Activated CD8-positive, alpha-beta T cell treated with anti-CD3 and anti-CD28 coated beads for 36 hours (primary cell): Measurements from ENCODE around the gene ADSS1. TPM values are rescaled to one million over a fixed set of nuclear protein-coding genes. Genes with fewer than 3 reads are reported as not detected.

ENCODE experiments used
- ATAC-seq: fragments of 200-7000 bp; cut with Tn5 transposase; one replicate; pipeline ENCODE4 v1.10.0; 2021; ENCODE audit warnings: mild to moderate bottlenecking, moderate library complexity
- CTCF ChIA-PET: fragments of 350-600 bp; sonication (Branson Sonifier 250); formaldehyde crosslinking; loops from one replicate; lab custom pipeline; 2021; ENCODE audit warnings: antibody characterized with exemption; lab: Charles Lee
- POLR2A ChIA-PET: fragments of 350-600 bp; sonication (Branson Sonifier 250); formaldehyde crosslinking; loops from one replicate; lab custom pipeline; 2021; ENCODE audit warnings: antibody characterized with exemption; lab: Charles Lee
- DNase-seq: peaks from one replicate; pipeline ENCODE4 v3.0.0-alpha.2; 2020
- H3K27ac Mint-ChIP-seq: one replicate; pipeline ENCODE4 v1.8.0; 2021; ENCODE audit warnings: mild to moderate bottlenecking, mixed read lengths
- H3K27me3 Mint-ChIP-seq: one replicate; pipeline ENCODE4 v1.8.0; 2021; ENCODE audit warnings: mixed read lengths
- H3K36me3 Mint-ChIP-seq: one replicate; pipeline ENCODE4 v1.8.0; 2021; ENCODE audit warnings: low read depth, mixed read lengths
- H3K4me1 Mint-ChIP-seq: one replicate; pipeline ENCODE4 v1.8.0; 2021; ENCODE audit warnings: low read depth, mixed read lengths
- H3K4me3 Mint-ChIP-seq: one replicate; pipeline ENCODE4 v1.8.0; 2021; ENCODE audit warnings: mild to moderate bottlenecking, moderate library complexity, mixed read lengths
- H3K9me3 Mint-ChIP-seq: one replicate; pipeline ENCODE4 v1.8.0; 2021; ENCODE audit warnings: mixed read lengths
- CTCF ChIP-seq: fragments of 200-600 bp; IDR thresholded peaks from one replicate; pipeline ENCODE4 v1.8.0; 2022; ENCODE audit warnings: antibody characterized with exemption, mild to moderate bottlenecking
- intact Hi-C: fragments of 100-400 bp; cut with micrococcal nuclease; formaldehyde crosslinking; loops from one replicate; pipeline ENCODE4 v1.10.0; 2022
- total RNA-seq, 2 experiments: library from RNA; stranded (reverse); gene quantifications; one replicate each; pipeline ENCODE4 v1.2.3, GENCODE V29; 2021

Gene ADSS1
- total RNA-seq, 2 experiments from 2014 or later: 2.7 to 3.0 TPM

- no peaks in the 10 kb centered on the region for H3K9me3 Mint-ChIP-seq
- ChIA-PET POLR2A (no interaction called here), CTCF (no interaction called here)
- H3K27ac Mint-ChIP-seq: no peak overlapping the region
- no peak for TF ChIP-seq CTCF
- no peak overlapping the region for H3K4me3 Mint-ChIP-seq
- no peaks in the 10 kb centered on the region for H3K36me3 Mint-ChIP-seq
- ATAC-seq (no peak), DNase-seq (no peak)
- intact Hi-C loops: no loop called here
- H3K27me3 Mint-ChIP-seq: no peaks in the 10 kb centered on the region
- no peaks in the 10 kb centered on the region for H3K4me1 Mint-ChIP-seq
Observed at GRCh38 chr14:104719343-104719742, 4.7 kb upstream of the ADSS1 start.

- POLR2A ChIA-PET: interaction anchor here (0.7 kb wide), 1 partner anchor 14 kb away, joined by 3 read pairs; no protein-coding TSS in a partner anchor
- Mint-ChIP-seq H3K36me3 (no peaks in the 10 kb centered on the region), H3K4me1 (no peaks in the 10 kb centered on the region)
Observed at GRCh38 chr14:104721505-104722431, 2.3 kb upstream of the ADSS1 start.

GRCh38 chr14:104722938-104723650 is 935 bp upstream of the ADSS1 start:
- ATAC-seq: no peak
- CTCF ChIA-PET: interaction anchor here (0.6 to 4.7 kb wide), 8 partner anchors 14 to 78 kb away, joined by 3 to 20 read pairs (median 4); partner anchors contain the start of gene SIVA1
- Mint-ChIP-seq H3K9me3 (no peaks in the 10 kb centered on the region), H3K4me1 (no peaks in the 10 kb centered on the region), H3K36me3 (no peaks in the 10 kb centered on the region), H3K4me3 (no peak overlapping the region), H3K27ac (no peak overlapping the region), H3K27me3 (no peaks in the 10 kb centered on the region)
- intact Hi-C loops: no loop called here
- DNase-seq: no peak
- TF ChIP-seq CTCF: no peak
- POLR2A ChIA-PET: no interaction called here

More at GRCh38 chr14:104721505-104722431, 2.3 kb upstream of the ADSS1 start:
- intact Hi-C loops: no loop called here
- no peaks in the 10 kb centered on the region for H3K9me3 Mint-ChIP-seq
- no peak for ATAC-seq
- CTCF ChIA-PET: interaction anchor here (1.0 to 4.7 kb wide), 2 partner anchors 19 to 32 kb away, joined by 3 to 20 read pairs; partner anchors contain the start of gene SIVA1
- no peak for DNase-seq
- no peaks in the 10 kb centered on the region for H3K27me3 Mint-ChIP-seq
- no peak for TF ChIP-seq CTCF
- no peak overlapping the region for H3K4me3 Mint-ChIP-seq
- no peak overlapping the region for H3K27ac Mint-ChIP-seq

- Mint-ChIP-seq H3K9me3 (no peaks in the 10 kb centered on the region), H3K4me1 (no peaks in the 10 kb centered on the region), H3K27ac (no peak overlapping the region), H3K36me3 (no peaks in the 10 kb centered on the region), H3K4me3 (peak overlapping the region; percentile 42), H3K27me3 (no peaks in the 10 kb centered on the region)
- peak; percentile 2 for ATAC-seq
- TF ChIP-seq CTCF: no peak
- POLR2A ChIA-PET: interaction anchor here (1.0 to 2.4 kb wide), 3 partner anchors 18 to 30 kb away, joined by 3 to 13 read pairs (median 4); no protein-coding TSS in a partner anchor
- CTCF ChIA-PET: interaction anchor here (1.8 to 4.7 kb wide), 3 partner anchors 13 to 29 kb away, joined by 6 to 20 read pairs (median 9); partner anchors contain the start of gene SIVA1
- peak; percentile 26 for DNase-seq
- intact Hi-C loops: no loop called here
Observed at GRCh38 chr14:104724407-104724980, 465 bp downstream of the ADSS1 start.
